Muscle of arm (tissue), 12 donors: ENCODE measurements around the gene FAM193B. TPM values are rescaled to one million over a fixed set of nuclear protein-coding genes. Genes with fewer than 3 reads are reported as not detected.
"Not testable (repeated sequence)": the region's sequence is repeated elsewhere in the genome, so short reads cannot be mapped to it uniquely, and the experiment has no call there.

Source experiments
- DNase-seq: peaks from one replicate; pipeline ENCODE4 v3.0.0-alpha.2; 2013
- polyA plus RNA-seq, 12 donors: library from polyadenylated mRNA; unstranded; fragments of 120-200 nt; gene quantifications; one replicate each; pipeline ENCODE4 v1.2.1, GENCODE V29; 2013; ENCODE audit not compliant: insufficient read length in 12 of 12

FAM193B gene
- polyA plus RNA-seq, 12 donors = 38.3 to 121 (median 53.0) TPM; not detected in 1

DNA sequence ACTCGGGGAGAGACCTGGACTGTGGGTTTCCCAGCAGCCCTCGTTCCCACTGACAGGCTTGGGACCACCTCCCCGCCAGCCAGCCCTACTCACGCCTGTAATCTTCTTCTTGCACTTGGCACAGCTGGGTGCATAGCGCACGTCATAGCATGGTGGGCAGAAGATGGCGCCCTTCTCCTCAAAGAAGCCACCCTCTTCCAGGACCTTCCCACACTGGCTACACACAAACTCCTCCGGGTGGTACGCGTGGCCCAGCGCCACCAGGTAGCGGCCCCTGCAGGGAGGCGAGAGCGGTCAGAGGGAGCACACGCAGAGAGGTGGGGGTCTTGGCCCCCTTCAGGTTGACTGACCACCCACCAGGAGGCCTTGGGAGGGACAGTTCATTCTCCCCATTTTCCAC lies 66.4 kb downstream of the FAM193B start:
- no peak for DNase-seq

DNA sequence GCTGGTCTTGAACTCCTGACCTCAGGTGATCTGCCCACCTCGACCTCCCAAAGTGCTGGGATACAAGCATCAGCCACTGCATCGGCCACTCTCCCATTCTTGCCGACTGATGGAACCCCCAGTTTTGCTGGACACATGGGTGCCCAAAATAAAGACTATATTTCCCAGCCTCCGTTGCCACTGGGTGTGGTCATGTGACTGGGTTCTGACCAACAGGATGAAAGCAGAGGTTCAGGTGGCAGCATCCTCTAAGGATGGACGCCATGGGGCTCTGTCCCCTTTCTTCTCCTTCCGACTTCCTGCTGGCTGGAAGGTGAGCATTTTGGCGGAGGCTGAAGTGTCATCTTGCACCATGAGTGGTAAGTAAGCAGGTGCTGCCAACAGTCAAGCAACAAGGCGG lies 67.2 kb downstream of the FAM193B start:
- no peak for DNase-seq

DNA sequence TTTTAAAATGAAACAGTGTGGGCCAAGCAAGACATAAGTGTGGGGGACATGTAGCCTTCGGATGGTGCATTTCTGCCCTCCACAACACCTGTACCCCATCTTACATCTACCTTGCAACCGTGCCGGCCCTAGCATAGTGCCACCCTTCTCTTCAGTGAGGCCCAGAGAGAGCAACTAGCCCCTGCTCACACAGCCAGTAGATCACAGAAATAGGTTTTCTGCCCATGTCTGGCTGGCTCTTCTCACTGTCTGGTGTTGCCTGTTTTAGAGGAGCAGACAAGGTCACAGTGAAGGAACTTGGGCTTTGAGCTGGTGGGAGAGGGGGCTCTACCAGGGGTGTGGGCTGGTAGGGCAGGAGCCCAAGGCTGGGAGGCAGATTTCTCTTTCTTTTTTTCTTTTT lies 68.1 kb downstream of the FAM193B start:
- no peak for DNase-seq

DNA sequence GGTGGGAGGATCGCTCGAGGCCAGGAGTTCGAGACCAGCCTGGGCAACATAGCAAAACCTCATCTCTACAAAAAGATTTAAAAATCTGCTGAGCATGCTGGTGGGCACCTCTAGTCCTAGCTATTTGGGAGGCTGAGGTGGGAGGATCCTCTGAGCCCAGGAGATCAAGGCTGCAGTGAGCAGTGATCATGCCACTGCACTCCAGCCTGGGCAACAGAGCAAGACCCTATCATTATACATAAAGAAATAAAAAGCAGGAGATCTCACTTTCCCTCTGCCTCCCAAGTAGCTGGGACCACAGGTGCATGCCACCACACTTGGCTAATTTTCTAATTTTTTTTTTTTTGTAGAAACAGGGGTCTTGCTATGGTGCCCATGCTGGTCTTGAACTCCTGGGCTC lies 68.6 kb downstream of the FAM193B start:
- DNase-seq = not testable (repeated sequence)

DNA sequence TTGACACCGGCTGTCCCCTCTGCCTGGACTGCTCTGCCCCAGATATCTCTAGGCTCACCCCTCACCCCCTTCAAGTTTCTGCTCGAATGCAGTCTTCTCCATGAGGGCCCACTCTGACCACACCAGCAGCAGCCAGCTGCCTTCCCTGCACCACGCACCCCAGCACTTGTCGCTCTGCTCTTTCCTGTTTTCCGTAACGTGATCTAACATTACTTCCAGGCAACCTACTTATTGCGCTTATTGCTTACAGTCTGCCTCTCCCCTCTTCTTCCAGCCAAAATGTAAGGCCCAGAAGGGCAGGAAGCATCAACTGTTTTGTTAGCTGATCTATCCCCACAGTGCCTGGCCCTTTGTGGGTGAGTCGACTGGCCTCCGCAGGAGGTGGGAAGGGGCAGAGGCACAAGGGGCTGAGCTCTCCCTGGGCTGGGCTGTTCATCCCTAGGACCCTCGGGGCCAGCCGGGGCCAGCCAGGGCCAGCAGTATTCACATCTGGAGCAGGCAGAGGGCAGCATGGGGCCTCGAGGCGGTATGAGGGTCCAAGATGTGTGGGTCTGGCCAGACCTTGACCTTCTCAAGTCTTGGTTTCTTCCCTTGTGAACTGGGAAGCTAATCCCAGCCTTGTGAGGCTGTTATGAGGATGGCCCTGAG lies 69.3 kb downstream of the FAM193B start:
- no peak for DNase-seq

DNA sequence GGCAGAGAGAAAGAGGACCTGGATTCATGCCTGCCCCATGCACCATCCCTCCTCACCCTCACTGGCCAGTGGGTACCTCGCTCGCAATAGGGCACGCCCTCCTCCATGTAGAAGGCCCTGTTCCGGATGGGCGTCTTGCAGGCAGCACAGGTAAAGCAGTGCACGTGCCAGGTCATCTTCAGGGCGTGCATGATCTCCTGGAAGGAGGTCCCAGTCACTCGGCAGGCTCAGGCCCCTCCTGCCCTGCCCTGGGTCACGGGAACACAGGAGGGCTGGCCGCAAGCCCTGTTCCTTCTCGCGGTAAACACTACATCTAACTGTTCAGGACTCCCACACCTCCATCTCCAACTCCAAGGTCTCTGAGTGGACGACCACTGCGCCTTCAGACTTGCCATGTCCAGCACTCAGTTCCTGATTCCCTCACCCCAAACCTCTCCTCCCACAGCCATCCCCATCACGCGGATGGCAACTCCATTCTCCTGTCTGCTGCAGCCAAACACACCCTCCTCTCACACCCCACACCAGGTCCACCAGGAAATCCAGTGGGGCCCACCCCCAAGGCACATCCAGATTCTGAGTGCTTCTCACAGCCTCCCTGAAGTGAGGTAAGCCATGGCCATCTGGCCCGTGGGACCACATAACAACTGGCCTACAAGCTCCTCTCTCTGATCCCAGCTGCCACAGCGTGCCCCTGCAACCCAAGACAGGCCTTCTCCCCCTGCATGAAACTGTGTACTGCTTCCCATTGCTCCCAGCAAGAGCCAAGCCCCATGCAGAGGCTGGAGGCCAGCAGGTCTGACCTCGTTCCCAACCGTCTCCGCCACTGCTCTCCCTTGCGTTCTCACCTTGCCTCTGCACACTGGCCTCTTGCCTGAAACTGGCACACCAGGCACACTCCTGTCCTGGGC lies 70.1 kb downstream of the FAM193B start:
- DNase-seq = no peak

DNA sequence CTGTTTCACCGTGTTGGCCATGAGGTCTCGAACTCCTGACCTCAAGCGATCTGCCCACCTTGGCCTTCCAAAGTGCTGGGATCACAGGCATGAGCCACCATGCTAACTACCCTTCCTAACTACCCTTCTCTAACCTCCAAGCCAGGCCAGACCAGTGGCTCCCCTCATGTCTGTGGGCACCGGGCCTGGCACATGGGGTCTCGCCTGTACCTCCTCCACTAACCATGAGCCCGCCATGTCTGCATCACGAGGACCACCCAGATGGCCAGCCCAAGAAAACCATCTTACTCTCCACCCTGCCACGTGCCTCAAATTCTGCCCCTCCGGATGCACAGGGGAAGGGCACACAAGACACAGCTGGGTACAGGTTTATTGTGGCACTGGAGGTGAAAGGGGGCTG lies 71.3 kb downstream of the FAM193B start:
- no peak for DNase-seq

DNA sequence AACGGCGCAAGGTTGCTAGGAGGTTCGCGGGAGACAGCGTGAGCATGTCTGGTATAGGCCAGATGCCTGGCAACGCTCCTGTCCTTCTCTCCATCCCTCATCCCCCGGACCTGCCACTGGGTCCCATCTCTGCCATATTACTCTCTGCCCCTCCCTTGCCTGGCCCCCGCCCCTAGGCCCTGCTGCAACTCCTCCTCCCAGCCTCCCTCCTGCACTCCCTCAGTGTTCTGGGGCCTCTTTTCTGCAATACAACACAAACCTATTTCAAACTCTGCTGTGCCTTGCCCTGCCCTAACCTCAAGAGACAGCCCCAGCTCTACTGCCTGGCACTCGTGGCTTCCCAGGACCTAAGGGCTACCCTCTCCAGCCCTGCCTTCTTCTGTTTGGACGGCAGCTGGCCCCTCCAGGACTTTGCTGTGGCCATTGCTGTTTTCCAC lies 72.0 kb downstream of the FAM193B start:
- DNase-seq = no peak

DNA sequence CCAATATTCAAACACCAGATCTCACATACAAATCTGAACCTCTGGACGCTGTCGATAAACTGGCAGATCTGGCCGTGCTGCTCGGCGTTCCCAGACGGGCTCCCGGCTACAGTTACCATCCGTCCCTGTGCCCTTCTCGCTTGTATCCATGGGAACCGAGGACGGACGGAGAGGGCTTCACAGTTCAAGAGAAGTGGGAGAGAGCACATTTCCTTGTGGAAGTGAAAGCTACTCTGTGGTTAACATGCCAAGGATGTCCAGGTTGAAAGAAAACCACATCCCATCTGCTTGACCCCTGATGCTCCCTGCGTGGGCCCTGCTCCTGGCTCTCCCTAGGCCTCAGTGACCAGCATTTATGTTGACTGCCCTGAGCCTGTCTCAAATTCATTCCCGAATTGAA lies 74.6 kb downstream of the FAM193B start:
- no peak for DNase-seq

DNA sequence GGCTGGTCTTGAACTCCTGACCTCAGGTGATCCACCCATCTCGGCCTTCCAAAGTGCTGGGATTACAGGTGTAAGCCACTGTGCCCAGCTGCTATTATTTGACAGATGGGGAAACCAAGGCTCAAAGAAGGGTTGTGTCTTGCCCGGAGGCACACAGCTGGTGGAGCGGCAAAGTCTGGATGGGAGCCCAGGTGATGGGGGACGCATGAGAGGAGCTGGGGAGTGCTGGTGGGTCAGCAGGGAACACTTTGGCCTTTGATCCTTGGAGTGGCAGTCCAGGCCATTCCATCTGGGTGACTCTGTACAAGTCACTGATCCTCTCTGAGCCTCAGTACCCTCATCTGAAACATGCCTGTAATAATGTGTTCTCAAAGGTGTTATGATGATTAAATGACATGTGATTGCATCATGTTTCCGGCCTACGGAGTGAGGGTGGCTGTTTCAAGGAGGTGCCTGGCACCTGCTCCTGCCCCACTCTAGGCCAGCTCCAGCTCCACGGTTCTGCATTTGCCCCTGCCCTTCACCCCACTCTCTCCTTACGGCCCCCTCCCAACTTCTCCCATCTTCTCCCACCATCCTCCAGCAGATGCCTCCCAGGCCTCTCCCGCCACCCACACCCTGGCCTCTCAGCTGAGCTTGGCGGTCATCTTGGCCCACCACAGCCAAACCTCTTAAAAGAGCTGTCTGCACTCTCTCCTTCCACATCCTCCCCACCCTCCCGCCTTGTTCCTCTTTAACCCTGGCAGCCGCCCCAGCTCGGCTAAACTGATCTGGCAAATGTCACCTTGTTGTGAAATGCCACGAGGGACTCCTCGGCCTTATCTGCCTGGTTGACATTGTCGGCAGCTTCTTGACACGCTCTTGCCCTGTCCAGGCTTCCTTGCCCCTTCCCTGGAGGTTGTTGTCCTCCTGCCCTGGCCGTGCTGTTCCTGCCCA lies 75.4 kb downstream of the FAM193B start:
- DNase-seq = no peak

DNA sequence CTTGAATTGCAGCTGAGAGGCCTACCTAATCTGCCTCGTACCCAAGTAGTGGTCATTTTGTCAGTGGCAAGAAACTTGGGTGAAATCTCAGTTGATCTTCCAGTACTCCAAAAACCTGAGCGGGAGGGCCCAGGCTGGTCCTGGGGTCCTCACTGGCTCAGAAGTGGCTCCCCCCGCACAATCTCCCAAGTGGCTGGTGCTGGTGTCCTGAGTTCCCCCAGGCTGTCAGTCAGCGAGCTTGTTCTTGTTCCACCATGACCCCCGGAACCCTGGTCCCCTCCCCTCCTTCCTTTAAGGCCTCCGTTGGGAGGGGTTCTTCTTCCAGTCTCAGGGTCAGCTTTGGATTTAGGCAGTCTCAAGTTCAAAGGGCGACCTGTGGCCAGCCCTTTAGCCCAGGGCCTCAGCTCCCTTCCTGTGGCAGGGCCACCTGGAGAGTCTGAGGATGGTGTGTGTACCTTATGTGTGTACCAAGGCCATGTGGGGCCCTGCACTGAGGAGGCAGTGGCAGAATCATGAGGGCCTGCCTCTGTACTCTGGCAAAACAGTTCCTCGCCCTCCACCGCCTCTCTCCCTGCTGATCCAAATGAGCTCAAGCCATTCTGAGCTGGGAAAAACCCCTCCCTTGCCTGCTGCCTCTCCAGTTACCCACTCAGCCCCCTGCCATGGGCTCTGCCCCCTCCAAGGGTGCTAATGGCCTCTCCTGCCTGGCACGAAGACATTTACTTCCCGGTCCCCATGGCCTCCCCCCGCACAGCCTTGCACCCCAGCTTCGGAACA lies 76.5 kb downstream of the FAM193B start:
- DNase-seq = no peak

DNA sequence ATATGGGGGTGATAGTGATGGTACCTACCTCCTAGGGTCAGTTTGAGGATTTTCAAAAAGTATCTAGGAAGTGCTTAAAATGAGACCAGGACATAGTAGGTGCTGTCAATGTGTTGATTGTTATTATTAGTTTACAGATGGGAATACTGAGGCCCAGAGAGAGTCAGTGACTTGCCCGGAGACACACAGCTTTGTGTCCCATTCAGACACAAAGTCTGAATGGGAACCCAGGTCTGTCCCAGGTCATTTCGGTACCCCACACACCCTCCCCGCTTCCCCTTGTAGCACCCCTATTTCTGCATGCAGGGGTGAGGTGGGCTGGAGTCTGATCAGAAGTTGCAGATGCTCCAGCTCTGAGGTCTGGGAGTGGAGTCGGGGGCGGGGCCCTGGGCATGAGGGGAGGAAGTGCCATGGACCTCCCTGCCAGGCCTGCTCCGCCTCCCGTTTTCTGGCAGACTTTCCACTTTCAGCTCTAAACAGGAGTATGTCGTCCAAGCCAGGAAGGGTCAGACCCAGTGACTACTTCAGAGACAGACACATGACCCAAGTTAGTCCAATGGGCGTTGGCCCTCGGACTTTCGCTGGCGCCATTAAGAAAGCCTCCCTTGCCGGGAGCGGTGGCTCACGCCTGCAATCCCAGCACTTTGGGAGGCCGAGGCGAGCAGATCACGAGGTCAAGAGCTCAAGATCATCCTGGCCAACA lies 77.7 kb downstream of the FAM193B start:
- no peak for DNase-seq

DNA sequence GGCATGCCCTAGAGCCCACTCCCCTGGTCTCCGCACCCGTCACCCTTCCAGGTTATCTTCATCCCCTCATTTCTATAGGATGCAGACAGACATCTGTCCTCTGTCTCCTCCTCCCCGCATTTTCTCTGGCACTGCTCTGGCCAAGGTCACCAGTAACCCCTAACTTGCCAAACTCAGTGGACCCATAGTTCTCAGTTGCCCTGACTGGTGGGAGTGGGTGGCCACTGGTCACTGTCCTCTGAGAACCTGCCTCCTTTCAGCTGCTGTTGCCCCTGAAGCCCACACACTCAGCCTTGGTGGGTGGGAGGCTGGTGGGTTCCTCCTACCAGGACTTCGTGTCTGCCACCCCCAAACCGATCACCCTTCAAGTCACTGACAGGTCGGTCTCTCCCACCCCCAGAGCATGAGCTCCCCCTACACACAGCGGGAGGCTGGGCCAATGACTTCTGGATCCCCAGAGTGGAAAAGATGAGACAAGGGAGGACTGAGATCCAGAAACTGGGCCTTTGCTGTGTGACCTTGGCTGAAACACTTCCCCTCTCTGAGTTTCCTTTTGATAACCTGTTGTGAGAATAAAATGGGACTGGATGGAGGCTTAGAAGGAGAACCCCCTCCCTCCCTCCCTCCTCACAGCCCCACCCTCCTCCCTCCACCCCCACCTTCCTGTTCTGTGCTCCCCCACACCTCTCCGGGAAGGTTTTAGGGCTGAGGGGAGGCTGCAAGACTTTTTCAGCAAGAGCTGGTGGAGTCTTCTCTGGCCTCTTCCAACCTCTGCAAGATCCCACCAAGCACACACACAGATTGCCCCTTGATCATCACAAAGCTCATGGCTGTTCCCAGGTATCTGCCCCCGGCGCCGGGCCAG lies 78.6 kb downstream of the FAM193B start:
- no peak for DNase-seq

DNA sequence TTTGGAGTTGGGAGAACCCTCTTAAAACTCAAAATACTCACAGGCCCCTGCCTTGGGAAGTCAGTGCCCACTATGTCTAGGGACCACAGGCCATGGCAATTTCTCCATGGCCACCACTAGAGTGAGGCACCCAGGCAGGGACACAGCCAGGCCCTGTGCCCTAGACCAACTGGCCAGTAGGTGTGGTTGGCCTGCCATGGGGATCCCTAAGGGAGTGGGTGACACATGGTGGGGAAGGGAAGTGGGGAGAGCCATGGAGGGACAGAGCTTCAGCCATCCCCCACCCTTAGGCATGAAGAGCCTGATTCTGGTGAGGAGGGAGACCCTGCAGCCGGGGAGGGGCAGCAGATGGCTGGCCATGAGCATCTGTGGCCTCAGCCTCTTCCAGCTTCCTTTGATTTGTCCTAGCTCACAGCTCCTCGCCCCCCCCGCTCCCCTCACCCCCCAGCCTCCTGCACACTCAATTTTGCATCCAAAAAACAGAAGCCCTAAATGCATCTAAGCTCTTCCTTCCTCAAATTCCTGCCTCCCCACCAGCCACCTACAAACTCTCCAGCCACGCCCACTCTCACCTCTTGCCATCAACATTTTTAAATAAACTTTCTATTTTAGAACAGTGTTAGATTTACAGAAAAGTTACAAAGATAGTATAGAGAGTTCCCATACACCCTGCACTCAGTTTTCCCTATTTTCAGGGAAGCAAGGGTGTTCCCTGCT lies 79.4 kb downstream of the FAM193B start:
- no peak for DNase-seq

DNA sequence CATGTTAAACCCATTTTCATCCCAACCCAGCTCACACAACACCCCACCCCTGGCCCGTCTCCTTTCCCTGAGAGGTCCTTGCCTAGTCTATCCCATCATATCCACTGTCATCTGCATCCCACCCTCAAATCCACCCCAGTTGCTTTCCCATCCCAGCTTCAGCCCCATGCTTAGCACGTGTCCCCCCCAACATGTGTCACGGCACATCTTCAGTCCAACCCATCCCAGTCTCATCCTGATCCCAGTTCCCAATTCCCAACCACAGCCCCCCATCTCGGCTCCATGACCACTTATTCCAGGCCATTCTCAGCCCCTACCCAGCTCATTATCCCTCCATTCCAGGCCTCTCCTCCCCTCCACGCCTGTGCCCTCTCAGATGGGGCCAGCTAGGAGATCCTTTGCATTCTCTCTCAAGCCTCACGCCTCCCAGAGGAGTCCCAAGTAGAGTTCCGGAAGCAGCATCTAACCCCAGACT lies 80.3 kb downstream of the FAM193B start:
- no peak for DNase-seq

DNA sequence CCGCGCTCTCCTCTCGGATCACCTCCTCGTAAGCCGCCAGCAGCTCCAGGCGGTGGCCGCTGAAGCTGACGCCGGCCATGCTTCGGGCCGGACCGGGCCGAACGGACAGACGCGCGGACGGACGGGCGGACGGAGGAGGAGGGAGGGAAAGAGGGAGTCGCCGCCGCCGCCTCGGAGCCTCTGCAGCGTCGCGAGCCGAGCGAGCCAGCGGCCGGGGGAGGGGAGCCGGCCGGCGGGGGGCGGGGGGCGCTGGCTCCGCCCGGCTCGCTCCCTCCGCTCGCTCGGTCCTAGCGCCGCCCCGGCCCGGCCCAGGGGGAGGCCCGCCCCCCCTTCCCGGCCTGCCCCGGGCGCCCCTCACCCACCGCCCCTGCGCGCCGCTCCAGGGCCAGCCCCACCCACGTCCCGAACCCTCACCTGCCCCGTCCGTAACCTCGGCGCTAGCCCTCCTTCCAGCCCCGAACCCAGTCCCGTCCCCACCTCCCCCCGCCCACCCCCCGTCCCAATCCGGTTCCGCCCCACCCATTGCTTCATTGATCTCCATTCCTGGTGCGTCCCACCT lies 80.8 kb downstream of the FAM193B start, which contains the start of gene DBN1:
DBN1 (minus strand) TSS at position 192 of the 559 bp plus-strand sequence; CDS start at position 79, 113 bp downstream.
- DNase-seq = no peak

DNA sequence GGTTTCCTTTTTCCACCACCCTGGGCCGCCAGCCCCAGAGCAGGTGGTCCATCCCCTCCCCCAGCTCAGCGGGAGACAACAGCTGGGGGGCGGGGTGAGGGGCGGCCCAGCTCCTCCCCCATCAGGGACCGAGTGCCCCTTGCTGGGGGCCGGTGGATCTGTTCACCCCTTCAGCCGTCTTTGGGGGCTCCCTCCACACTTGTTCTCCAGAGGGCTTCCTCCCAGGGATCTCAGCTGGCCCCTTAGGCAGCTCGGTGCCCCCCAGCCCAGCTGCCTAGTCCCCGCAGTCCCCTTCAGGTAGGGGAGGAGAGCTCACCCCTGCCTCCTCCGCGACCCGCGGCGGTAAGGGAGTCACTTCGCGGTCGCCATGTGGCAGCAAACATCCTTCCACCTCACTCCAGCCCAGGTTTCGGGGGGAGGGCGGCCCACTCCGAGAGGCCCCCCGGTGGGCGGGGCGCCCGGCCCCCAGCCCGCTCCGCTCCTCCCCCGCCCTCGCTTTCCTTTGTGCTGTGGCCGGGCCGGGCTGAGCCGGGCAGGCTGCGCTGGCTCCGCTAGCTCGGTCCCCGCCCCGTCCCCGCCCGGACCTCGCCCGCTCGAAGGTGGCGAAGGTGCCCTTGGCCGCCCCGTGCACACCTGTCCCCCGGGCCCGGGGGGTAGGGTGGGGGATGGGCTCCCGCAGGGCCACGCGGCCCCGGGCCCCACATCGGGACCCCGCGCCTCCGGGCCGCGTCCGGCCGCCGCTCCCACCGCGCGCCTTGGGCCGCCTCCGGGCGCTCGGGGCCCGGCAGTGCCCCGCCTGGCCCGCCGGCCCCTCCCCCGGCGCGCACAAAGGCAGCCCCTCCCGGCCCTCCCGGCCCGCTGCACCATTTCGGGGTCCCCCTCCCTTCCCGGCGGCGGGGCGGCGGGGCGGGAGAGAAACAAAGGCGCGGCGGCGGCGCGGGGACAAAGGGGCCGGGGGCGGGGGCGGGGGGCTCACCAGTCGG lies 81.6 kb downstream of the FAM193B start:
- DNase-seq = peak; percentile 53
